Stimulated activated naive CD4-positive, alpha-beta T cell (primary cell): ENCODE results near the gene NPLOC4.

Experiments used
- DNase-seq, 6 experiments: peaks; one replicate each; lab custom pipeline; 2025; lab: John Stamatoyannopoulos, UW

The NPLOC4 gene

GRCh38 chr17:81518113-81518784, 118.7 kb downstream of the NPLOC4 start:
- peak in 1 of 6 experiments; percentile 12 for DNase-seq

GRCh38 chr17:81517339-81518112, 119.4 kb downstream of the NPLOC4 start:
- no peak for DNase-seq

- no peak for DNase-seq
Observed at GRCh38 chr17:81517009-81517338, 119.9 kb downstream of the NPLOC4 start.

GRCh38 chr17:81516439-81516838, 120.5 kb downstream of the NPLOC4 start:
- no peak for DNase-seq

GRCh38 chr17:81515530-81516041, 121.3 kb downstream of the NPLOC4 start:
- DNase-seq, result peak in 2 of 6 experiments; percentile 36 to 39

GRCh38 chr17:81514739-81515529, 122.0 kb downstream of the NPLOC4 start:
- peak; percentile 15 to 63 (median 44) for DNase-seq

- peak in 1 of 6 experiments; percentile 49 for DNase-seq
Observed at GRCh38 chr17:81514489-81514738, 122.5 kb downstream of the NPLOC4 start.

GRCh38 chr17:81513753-81514488, 123.0 kb downstream of the NPLOC4 start:
- peak in 5 of 6 experiments; percentile 12 to 68 (median 46) for DNase-seq

- peak; percentile 17 to 72 (median 58) for DNase-seq
Observed at GRCh38 chr17:81513372-81513752, 123.5 kb downstream of the NPLOC4 start.

GRCh38 chr17:81512562-81513371, 124.1 kb downstream of the NPLOC4 start, which contains the start of gene ACTG1:
Gene ACTG1 (minus strand): TSS chr17:81512799. CDS start chr17:81512354, 445 bp downstream.
- DNase-seq, result peak; percentile 85 to 93 (median 89)

GRCh38 chr17:81511804-81512561, 124.9 kb downstream of the NPLOC4 start:
- peak; percentile 6 to 70 (median 44) for DNase-seq

GRCh38 chr17:81511554-81511803, 125.4 kb downstream of the NPLOC4 start:
- DNase-seq, result peak in 1 of 6 experiments; percentile 56

- peak; percentile 10 to 71 (median 50) for DNase-seq
Observed at GRCh38 chr17:81510785-81511553, 125.9 kb downstream of the NPLOC4 start.

- peak in 3 of 6 experiments; percentile 24 to 67 (median 47) for DNase-seq
Observed at GRCh38 chr17:81509972-81510784, 126.7 kb downstream of the NPLOC4 start.

- peak in 5 of 6 experiments; percentile 10 to 72 (median 44) for DNase-seq
Observed at GRCh38 chr17:81509207-81509971, 127.5 kb downstream of the NPLOC4 start.

GRCh38 chr17:81508639-81509206, 128.2 kb downstream of the NPLOC4 start:
- DNase-seq, result peak in 1 of 6 experiments; percentile 12
